GM19452 (cell line): Measurements from ENCODE around the gene ZNF768.

Experiments used
- ATAC-seq: cut with Tn5 transposase; IDR thresholded peaks from one replicate; pipeline ENCODE4 v1.9.1; 2021; ENCODE audit not compliant: unreplicated experiment

The ZNF768 gene

GRCh38 chr16:30474074-30474452 lies 52.3 kb downstream of the ZNF768 start:
- no peak for ATAC-seq
